ENCODE data around the gene GNAT1. TPM values are rescaled to one million over a fixed set of nuclear protein-coding genes. Genes with fewer than 3 reads are reported as not detected.

Gene GNAT1
- polyA plus RNA-seq, 1 experiment = not detected

DNA sequence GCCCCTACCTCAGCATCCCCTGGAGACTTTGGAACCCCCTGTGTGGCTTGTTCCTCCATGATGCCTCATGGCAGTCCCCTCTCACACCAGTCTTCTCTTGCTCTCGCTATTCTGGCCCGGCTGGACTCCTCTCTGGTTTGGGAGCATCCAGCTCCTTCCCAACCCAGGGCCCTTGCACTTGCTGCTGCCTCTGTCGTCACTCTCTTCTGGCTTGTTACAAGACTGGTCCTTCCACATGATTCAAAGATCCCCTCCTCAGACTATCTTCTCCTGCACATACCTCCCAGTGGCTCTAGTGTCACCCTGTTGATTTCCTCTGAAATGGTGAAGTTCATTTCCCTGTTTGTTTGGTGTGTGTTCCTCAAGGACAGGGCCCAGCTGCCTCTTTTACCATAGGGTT is 38.1 kb downstream of the GNAT1 start:
- DNase-seq (ENCODE audit: low read depth, low spot score) = no peak
- CTCF ChIA-PET = interaction anchor here (1.0 to 5.5 kb wide), 2 partner anchors 17 to 31 kb away, joined by 5 to 45 read pairs; no protein-coding TSS in a partner anchor
- POLR2A ChIA-PET = no interaction called here

DNA sequence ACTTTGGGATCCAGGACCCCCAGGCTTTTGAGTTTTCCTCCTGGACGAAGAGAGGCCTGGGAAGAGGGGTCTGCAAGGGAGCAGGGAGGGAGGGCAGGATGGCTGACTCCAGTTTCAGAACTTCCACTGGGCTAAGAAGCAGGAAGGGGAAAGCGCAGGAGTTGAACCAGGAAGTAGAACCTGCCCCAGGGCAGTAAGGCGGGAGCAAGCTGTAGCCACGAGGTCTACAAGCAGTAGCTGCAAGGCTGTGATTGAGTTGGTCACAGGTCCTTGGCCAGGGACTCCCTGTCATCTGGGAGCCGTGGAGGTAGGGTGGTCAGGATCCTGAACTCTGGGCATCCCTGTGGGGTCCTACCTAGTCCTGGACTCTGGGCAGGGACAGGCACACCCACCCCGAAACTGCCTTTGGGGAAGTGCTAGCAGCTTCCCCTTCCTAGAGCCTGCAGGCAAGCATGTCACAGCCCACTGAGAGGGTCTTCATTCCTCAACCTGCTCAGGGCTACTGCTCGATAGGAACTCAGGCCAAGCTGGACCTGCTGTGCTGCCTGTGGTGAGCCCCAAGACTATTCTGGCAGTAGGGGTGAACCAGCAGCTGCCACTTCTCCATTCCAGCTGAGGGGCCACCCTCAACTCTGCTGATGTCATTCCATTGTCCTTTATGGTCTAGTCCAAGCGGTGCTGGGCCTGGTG is 38.8 kb downstream of the GNAT1 start:
- no peaks in the 10 kb centered on the region; the same call in 1 of the 2 replicates for H3K9me3 ChIP-seq (ENCODE audit: control insufficient read depth, insufficient read depth, low read length)
- TF ChIP-seq, protein P1, sequence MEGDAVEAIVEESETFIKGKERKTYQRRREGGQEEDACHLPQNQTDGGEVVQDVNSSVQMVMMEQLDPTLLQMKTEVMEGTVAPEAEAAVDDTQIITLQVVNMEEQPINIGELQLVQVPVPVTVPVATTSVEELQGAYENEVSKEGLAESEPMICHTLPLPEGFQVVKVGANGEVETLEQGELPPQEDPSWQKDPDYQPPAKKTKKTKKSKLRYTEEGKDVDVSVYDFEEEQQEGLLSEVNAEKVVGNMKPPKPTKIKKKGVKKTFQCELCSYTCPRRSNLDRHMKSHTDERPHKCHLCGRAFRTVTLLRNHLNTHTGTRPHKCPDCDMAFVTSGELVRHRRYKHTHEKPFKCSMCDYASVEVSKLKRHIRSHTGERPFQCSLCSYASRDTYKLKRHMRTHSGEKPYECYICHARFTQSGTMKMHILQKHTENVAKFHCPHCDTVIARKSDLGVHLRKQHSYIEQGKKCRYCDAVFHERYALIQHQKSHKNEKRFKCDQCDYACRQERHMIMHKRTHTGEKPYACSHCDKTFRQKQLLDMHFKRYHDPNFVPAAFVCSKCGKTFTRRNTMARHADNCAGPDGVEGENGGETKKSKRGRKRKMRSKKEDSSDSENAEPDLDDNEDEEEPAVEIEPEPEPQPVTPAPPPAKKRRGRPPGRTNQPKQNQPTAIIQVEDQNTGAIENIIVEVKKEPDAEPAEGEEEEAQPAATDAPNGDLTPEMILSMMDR (IDR thresholded peaks at IDR 0.05; ENCODE audit: low read depth, low read length) = no peak
- no peak overlapping the region for H3K4me3 ChIP-seq (ENCODE audit: low read depth, low read length)
- POLR2A ChIA-PET = interaction anchor here (1.5 kb wide), 1 partner anchor 34 kb away, joined by 7 read pairs; no protein-coding TSS in a partner anchor
- H3K27ac ChIP-seq (ENCODE audit: low read depth, low read length) = no peak overlapping the region
- CTCF ChIA-PET = interaction anchor here (1.0 to 1.9 kb wide), 2 partner anchors 17 to 30 kb away, joined by 4 to 12 read pairs; no protein-coding TSS in a partner anchor
- H3K27me3 ChIP-seq (ENCODE audit: control insufficient read depth, insufficient read depth, low read length) = no peaks in the 10 kb centered on the region
- DNase-seq (ENCODE audit: low read depth, low spot score) = no peak

More for the DNA sequence above, 38.1 kb downstream of the GNAT1 start:
- TF ChIP-seq, protein P1 (IDR thresholded peaks at IDR 0.05; ENCODE audit: low read depth, low read length) = no peak
- no peaks in the 10 kb centered on the region; the same call in 1 of the 2 replicates for H3K9me3 ChIP-seq (ENCODE audit: control insufficient read depth, insufficient read depth, low read length)
- H3K27me3 ChIP-seq (ENCODE audit: control insufficient read depth, insufficient read depth, low read length) = no peaks in the 10 kb centered on the region
- no peak overlapping the region for H3K4me3 ChIP-seq (ENCODE audit: low read depth, low read length)
- H3K27ac ChIP-seq (ENCODE audit: low read depth, low read length) = no peak overlapping the region

DNA sequence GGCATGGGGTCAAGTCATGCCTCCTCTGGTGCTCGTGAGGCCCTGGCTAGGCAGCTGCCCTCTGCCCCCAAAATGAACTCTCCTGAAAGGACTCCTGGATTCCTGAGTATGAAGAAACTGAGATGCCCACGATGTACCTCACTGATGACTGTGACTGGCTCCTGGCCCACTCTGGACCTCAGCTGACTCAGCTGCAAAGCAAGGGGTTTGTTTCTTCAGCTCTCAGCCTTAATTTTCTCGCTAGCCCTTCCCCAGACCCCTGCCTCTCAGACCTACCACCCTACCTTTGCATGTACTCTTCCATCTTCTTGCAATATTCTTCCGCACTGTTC is 39.4 kb downstream of the GNAT1 start:
- Histone ChIP-seq H3K4me3 (ENCODE audit: low read depth, low read length) (no peak overlapping the region), H3K9me3 (ENCODE audit: control insufficient read depth, insufficient read depth, low read length) (no peaks in the 10 kb centered on the region; the same call in 1 of the 2 replicates), H3K27me3 (ENCODE audit: control insufficient read depth, insufficient read depth, low read length) (no peaks in the 10 kb centered on the region), H3K27ac (ENCODE audit: low read depth, low read length) (no peak overlapping the region)
- DNase-seq (ENCODE audit: low read depth, low spot score) = no peak
- POLR2A ChIA-PET = interaction anchor here (1.5 kb wide), 1 partner anchor 34 kb away, joined by 7 read pairs; no protein-coding TSS in a partner anchor
- CTCF ChIA-PET = interaction anchor here (1.0 to 1.9 kb wide), 2 partner anchors 16 to 29 kb away, joined by 4 to 12 read pairs; no protein-coding TSS in a partner anchor
- TF ChIP-seq, protein P1 (IDR thresholded peaks at IDR 0.05; ENCODE audit: low read depth, low read length) = no peak

DNA sequence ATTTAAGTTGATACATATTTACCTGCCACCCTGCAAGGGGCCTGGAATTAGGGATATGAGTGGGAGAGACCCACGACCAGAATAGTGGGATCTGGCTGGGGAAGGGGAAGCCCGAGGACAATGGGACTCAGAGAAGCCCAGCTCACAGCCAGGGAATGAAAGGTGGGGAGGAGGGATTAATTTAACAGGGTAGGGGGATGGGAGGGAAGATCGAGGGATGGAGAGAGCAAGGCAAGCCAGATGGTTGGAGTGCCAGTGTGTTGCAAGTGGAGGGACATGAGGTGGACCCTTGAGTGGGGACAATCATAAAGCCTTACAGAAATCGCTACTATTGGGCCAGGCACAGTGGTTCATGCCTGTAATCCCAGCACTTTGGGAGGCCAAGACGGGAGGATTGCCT is 40.2 kb downstream of the GNAT1 start:
- ChIA-PET CTCF (interaction anchor here (1.0 to 1.9 kb wide), 3 partner anchors 15 to 37 kb away, joined by 3 to 12 read pairs (median 4); no protein-coding TSS in a partner anchor), POLR2A (no interaction called here)
- Histone ChIP-seq H3K27me3 (ENCODE audit: control insufficient read depth, insufficient read depth, low read length) (no peaks in the 10 kb centered on the region), H3K9me3 (ENCODE audit: control insufficient read depth, insufficient read depth, low read length) (no peaks in the 10 kb centered on the region; the same call in 1 of the 2 replicates), H3K4me3 (ENCODE audit: low read depth, low read length) (no peak overlapping the region), H3K27ac (ENCODE audit: low read depth, low read length) (no peak overlapping the region)
- DNase-seq (ENCODE audit: low read depth, low spot score) = no peak
- TF ChIP-seq, protein P1 (IDR thresholded peaks at IDR 0.05; ENCODE audit: low read depth, low read length) = no peak

DNA sequence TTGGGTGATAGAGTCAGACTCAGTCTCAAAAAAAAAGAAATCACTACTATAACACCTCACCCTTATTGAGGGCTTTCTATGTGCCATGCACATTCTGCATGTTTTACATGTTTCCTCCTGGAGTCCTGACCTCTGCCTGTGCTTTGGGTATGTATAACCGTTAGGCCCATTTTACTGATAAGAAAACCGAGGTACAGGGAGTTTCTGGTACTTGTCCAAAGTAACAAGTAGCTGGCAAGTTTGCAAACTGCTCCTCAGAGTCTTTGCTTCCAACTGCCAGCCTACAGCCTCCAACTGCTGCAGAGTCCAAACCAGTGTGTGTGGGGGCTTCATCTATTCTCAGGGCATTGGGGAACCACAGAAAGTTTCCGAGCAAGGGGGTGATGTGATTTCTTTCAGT is 40.9 kb downstream of the GNAT1 start:
- TF ChIP-seq, protein P1 (IDR thresholded peaks at IDR 0.05; ENCODE audit: low read depth, low read length) = no peak
- CTCF ChIA-PET = no interaction called here
- Histone ChIP-seq H3K27ac (ENCODE audit: low read depth, low read length) (no peak overlapping the region), H3K9me3 (ENCODE audit: control insufficient read depth, insufficient read depth, low read length) (no peaks in the 10 kb centered on the region), H3K4me3 (ENCODE audit: low read depth, low read length) (no peak overlapping the region), H3K27me3 (ENCODE audit: control insufficient read depth, insufficient read depth, low read length) (no peaks in the 10 kb centered on the region)
- DNase-seq (ENCODE audit: low read depth, low spot score) = no peak
- POLR2A ChIA-PET = no interaction called here
